Liver (tissue), 9 donors: Measurements from ENCODE around the gene PSMG4. TPM values are rescaled to one million over a fixed set of nuclear protein-coding genes. Genes with fewer than 3 reads are reported as not detected.

Experiments used
- DNase-seq: peaks from one replicate; pipeline ENCODE4 v3.0.0-alpha.2; 2017; ENCODE audit warnings: low spot score
- H3K27ac ChIP-seq, 2 donors: one replicate each; pipeline ENCODE4 v1.7.0; 2013; ENCODE audit warnings: inconsistent platforms in 2 of 2, low read length in 2 of 2, control low read depth in 1 of 2, low read depth in 1 of 2, mild to moderate bottlenecking in 1 of 2
- H3K27me3 ChIP-seq, 4 donors: one replicate each; pipeline versions ENCODE4 v1.6.1 to v1.7.0; 2013; ENCODE audit warnings: low read length in 3 of 4, inconsistent platforms in 1 of 4, mild to moderate bottlenecking in 1 of 4, moderate library complexity in 1 of 4; ENCODE audit not compliant: control insufficient read depth in 4 of 4, insufficient read depth in 4 of 4
- H3K36me3 ChIP-seq, 4 donors: one replicate each; pipeline versions ENCODE4 v1.6.1 to v1.7.0; 2013; ENCODE audit warnings: low read length in 3 of 4, mild to moderate bottlenecking in 3 of 4, low read depth in 1 of 4, moderate library complexity in 1 of 4; ENCODE audit not compliant: control insufficient read depth in 4 of 4, insufficient read depth in 3 of 4
- H3K4me1 ChIP-seq, 4 donors: one replicate each; pipeline versions ENCODE4 v1.6.1 to v1.7.0; 2013; ENCODE audit warnings: low read length in 3 of 4, mild to moderate bottlenecking in 3 of 4, moderate library complexity in 1 of 4; ENCODE audit not compliant: control insufficient read depth in 4 of 4, insufficient read depth in 4 of 4
- H3K4me3 ChIP-seq, 3 donors: one replicate each; pipeline versions ENCODE4 v1.6.1 to v1.7.0; 2013; ENCODE audit warnings: low read length in 3 of 3, control low read depth in 1 of 3, low read depth in 1 of 3, mild to moderate bottlenecking in 1 of 3
- H3K9ac ChIP-seq, 2 donors: one replicate each; pipeline ENCODE4 v1.7.0; 2013; ENCODE audit warnings: low read length in 2 of 2, mild to moderate bottlenecking in 2 of 2, moderate library complexity in 2 of 2, control low read depth in 1 of 2, low read depth in 1 of 2
- H3K9me3 ChIP-seq, 4 donors: one replicate each; pipeline versions ENCODE4 v1.6.1 to v1.7.0; 2013; ENCODE audit warnings: low read length in 3 of 4; ENCODE audit not compliant: control insufficient read depth in 4 of 4
- EGR1 ChIP-seq, 2 donors: IDR thresholded peaks; 2 replicates each; pipeline ENCODE4 v1.6.1; 2016 to 2018; ENCODE audit warnings: antibody characterized with exemption in 2 of 2, low read depth in 2 of 2
- FOXA2 ChIP-seq: IDR thresholded peaks from 2 replicates; pipeline ENCODE4 v1.6.1; 2016; ENCODE audit warnings: antibody characterized with exemption
- GABPA ChIP-seq, 2 donors: IDR thresholded peaks in 1 of 2; conservative IDR thresholded peaks in 1 of 2; 2 replicates each; pipeline ENCODE4 v1.6.1; 2016; ENCODE audit warnings: antibody characterized with exemption in 2 of 2, mild to moderate bottlenecking in 1 of 2, moderate library complexity in 1 of 2
- HNF4A ChIP-seq, 2 donors: conservative IDR thresholded peaks; 2 replicates each; pipeline ENCODE4 v1.6.1; 2016; ENCODE audit warnings: antibody characterized with exemption in 2 of 2, mild to moderate bottlenecking in 2 of 2
- HNF4G ChIP-seq: IDR thresholded peaks from 2 replicates; pipeline ENCODE4 v1.6.1; 2016; ENCODE audit warnings: antibody characterized with exemption
- JUND ChIP-seq, 2 donors: IDR thresholded peaks; 2 replicates each; pipeline ENCODE4 v1.6.1; 2016; ENCODE audit warnings: antibody characterized with exemption in 2 of 2
- NR2F2 ChIP-seq: IDR thresholded peaks from 2 replicates; pipeline ENCODE4 v1.6.1; 2016; ENCODE audit warnings: antibody characterized with exemption
- RAD21 ChIP-seq, 2 donors: IDR thresholded peaks; 2 replicates each; pipeline ENCODE4 v1.6.1; 2016; ENCODE audit warnings: antibody characterized with exemption in 2 of 2, mild to moderate bottlenecking in 2 of 2
- RXRA ChIP-seq, 2 donors: IDR thresholded peaks; 2 replicates each; pipeline ENCODE4 v1.6.1; 2017 to 2018; ENCODE audit warnings: antibody characterized with exemption in 2 of 2, mild to moderate bottlenecking in 1 of 2
- SP1 ChIP-seq: IDR thresholded peaks from 2 replicates; pipeline ENCODE4 v1.6.1; 2018; ENCODE audit warnings: antibody characterized with exemption, mild to moderate bottlenecking
- TAF1 ChIP-seq: conservative IDR thresholded peaks from 2 replicates; pipeline ENCODE4 v1.6.1; 2016; ENCODE audit warnings: antibody characterized with exemption, mild to moderate bottlenecking
- WGBS: extraction: QIAGEN DNeasy Blood & Tissue Kit; methylation state at CpG from one replicate; pipeline ENCODE4 v1.1.7; 2013; 5-methylcytosine and 5-hydroxymethylcytosine counted together
- polyA plus RNA-seq, 2 donors: library from polyadenylated mRNA; stranded (reverse) in 1 of 2; unstranded in 1 of 2; fragments of 200-250 nt in 1 of 2; fragments of >200 nt in 1 of 2; fragmentation: Nextera tagmentation in 1 of 2; extraction: Ambion mirVana in 1 of 2; gene quantifications; one replicate each; pipeline versions ENCODE4 v1.2.1 to v1.2.3, GENCODE V29; 2013 to 2015
- total RNA-seq, 2 donors: library from RNA; depleted of rRNA; stranded (reverse); fragments of >200 nt; gene quantifications; one replicate each; pipeline ENCODE4 v1.2.3, GENCODE V29; 2014
- TF ChIP-seq, protein P1 (sequence below): IDR thresholded peaks from 2 replicates; pipeline ENCODE4 v1.6.1; 2016; ENCODE audit warnings: antibody characterized with exemption
- TF ChIP-seq, protein P2 (sequence below): IDR thresholded peaks from 2 replicates; pipeline ENCODE4 v1.6.1; 2016; ENCODE audit warnings: antibody characterized with exemption
- TF ChIP-seq, protein P3 (sequence below): IDR thresholded peaks from 2 replicates; pipeline ENCODE4 v1.6.1; 2016; ENCODE audit warnings: antibody characterized with exemption
- TF ChIP-seq, protein P4 (sequence below): fragments of 150-350 bp; IDR thresholded peaks from 2 replicates; pipeline ENCODE4 v1.5.1; 2017; ENCODE audit warnings: improper control_type of control experiment, low read depth, low read length; ENCODE audit not compliant: missing input control
- donor health status: healthy.
- donor health status: healthy.
- donor health status: healthy.
- donor health status: healthy.
- donor health status: healthy.

Gene PSMG4
- total and polyA plus RNA-seq, 4 donors: 10.7 to 28.5 (median 15.1) TPM

DNA sequence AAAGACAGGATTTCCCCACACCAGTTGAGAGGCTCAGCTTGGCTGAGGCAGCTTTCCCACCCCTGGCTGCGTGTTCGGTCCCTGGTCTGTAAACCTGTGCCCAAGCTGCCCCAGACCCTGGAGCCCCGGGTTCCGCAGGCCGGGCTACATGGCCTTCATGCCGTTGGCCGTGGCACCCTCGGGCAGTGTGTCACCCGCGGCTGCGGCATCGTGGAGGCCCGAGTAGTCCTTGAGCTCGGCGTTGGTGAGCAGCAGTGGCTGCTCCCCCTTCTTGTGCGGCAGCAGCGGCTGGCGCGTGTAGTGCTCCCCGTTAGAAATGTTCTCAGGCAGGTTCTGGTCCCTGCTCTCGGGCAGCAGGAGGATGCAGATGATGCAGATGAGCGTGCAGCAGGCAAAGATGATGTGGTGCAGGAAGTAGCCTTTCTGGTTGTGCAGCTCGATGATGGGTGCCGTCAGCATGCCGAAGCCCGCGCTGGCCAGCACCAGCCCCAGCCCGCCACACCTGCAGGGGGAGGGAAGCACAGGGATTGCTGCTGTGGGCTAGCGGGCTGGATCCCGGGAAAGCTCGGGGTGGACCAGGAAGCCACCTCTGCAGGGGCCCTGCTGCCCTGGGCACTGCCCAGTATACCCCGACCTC is 14.3 kb downstream of the PSMG4 start:
- TF ChIP-seq, protein P1, sequence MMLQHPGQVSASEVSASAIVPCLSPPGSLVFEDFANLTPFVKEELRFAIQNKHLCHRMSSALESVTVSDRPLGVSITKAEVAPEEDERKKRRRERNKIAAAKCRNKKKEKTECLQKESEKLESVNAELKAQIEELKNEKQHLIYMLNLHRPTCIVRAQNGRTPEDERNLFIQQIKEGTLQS: no peak
- TF ChIP-seq GABPA (IDR thresholded peaks at IDR 0.05 in 1 of 2, conservative IDR thresholded peaks at IDR 0.05 in 1 of 2) (no peak), TAF1 (no peak), JUND (IDR thresholded peaks at IDR 0.05) (no peak), RXRA (IDR thresholded peaks at IDR 0.05) (no peak), RAD21 (IDR thresholded peaks at IDR 0.05) (no peak), SP1 (no peak)
- TF ChIP-seq, protein P2, sequence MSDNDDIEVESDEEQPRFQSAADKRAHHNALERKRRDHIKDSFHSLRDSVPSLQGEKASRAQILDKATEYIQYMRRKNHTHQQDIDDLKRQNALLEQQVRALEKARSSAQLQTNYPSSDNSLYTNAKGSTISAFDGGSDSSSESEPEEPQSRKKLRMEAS: no peak
- DNase-seq: no peak

DNA sequence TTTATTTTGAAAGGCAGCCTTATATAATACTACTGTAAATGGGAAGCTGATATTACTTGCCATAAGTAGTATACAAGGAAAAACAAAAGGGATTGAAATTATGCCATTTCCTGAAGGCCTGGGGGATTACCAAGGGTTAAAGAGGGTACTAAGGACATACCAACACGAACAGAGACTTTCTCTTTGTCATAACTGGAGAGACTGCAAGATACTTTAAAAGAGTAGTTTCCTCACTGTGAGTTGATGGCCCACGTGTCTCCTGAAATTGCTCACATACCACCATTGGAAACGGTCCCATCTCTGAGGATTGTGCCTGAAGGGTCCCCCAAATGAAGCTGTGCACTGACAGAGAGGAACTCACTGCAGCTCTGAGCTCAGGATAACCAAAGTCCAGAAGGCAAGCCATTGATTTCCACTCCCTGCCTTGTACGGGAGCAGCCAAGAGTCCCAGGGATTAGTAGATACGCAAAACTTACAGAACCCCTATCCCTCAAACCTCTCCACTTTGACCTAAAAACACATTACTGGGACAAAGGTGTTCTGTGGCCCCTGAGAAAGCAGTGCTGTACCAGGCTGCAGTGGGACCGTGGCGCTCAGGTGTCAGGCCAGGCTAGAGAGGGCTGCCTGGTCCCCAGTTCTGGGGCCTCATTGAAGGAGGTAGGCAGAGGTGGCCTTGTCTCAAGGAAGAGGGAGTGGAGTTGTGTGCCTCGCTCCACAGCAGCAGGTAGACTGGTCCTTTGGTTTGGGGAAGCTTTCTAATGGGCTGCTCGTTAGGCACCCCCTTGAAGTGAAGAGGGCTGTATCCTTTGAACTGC is 15.2 kb downstream of the PSMG4 start:
- Histone ChIP-seq H3K4me1 (peaks cover 0 to 8% (median 4%) of the 10 kb centered on the region in 4 donors), H3K9me3 (no peaks in the 10 kb centered on the region), H3K9ac (no peak overlapping the region), H3K4me3 (no peak overlapping the region), H3K36me3 (peaks cover 3 to 48% (median 24%) of the 10 kb centered on the region in 4 donors), H3K27me3 (no peaks in the 10 kb centered on the region), H3K27ac (no peak overlapping the region)
- no peak for DNase-seq
- WGBS: 74% methylated on average over 9 of the region's 9 CpGs
- TF ChIP-seq NR2F2: no peak
- no peak for TF ChIP-seq FOXA2
- no peak for TF ChIP-seq HNF4G
- no peak for TF ChIP-seq RXRA (IDR thresholded peaks at IDR 0.05)
- no peak for TF ChIP-seq JUND (IDR thresholded peaks at IDR 0.05)
- TF ChIP-seq SP1: no peak
- TF ChIP-seq EGR1 (IDR thresholded peaks at IDR 0.05; ENCODE audit: low read depth in 2 of 2): no peak
- no peak for TF ChIP-seq RAD21 (IDR thresholded peaks at IDR 0.05)
- TF ChIP-seq, protein P3, sequence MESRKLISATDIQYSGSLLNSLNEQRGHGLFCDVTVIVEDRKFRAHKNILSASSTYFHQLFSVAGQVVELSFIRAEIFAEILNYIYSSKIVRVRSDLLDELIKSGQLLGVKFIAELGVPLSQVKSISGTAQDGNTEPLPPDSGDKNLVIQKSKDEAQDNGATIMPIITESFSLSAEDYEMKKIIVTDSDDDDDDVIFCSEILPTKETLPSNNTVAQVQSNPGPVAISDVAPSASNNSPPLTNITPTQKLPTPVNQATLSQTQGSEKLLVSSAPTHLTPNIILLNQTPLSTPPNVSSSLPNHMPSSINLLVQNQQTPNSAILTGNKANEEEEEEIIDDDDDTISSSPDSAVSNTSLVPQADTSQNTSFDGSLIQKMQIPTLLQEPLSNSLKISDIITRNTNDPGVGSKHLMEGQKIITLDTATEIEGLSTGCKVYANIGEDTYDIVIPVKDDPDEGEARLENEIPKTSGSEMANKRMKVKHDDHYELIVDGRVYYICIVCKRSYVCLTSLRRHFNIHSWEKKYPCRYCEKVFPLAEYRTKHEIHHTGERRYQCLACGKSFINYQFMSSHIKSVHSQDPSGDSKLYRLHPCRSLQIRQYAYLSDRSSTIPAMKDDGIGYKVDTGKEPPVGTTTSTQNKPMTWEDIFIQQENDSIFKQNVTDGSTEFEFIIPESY: no peak
- TF ChIP-seq, protein P4, sequence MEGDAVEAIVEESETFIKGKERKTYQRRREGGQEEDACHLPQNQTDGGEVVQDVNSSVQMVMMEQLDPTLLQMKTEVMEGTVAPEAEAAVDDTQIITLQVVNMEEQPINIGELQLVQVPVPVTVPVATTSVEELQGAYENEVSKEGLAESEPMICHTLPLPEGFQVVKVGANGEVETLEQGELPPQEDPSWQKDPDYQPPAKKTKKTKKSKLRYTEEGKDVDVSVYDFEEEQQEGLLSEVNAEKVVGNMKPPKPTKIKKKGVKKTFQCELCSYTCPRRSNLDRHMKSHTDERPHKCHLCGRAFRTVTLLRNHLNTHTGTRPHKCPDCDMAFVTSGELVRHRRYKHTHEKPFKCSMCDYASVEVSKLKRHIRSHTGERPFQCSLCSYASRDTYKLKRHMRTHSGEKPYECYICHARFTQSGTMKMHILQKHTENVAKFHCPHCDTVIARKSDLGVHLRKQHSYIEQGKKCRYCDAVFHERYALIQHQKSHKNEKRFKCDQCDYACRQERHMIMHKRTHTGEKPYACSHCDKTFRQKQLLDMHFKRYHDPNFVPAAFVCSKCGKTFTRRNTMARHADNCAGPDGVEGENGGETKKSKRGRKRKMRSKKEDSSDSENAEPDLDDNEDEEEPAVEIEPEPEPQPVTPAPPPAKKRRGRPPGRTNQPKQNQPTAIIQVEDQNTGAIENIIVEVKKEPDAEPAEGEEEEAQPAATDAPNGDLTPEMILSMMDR: no peak
- TF ChIP-seq HNF4A (conservative IDR thresholded peaks at IDR 0.05): no peak
- TF ChIP-seq GABPA (IDR thresholded peaks at IDR 0.05 in 1 of 2, conservative IDR thresholded peaks at IDR 0.05 in 1 of 2): no peak

More for the DNA sequence above, 14.3 kb downstream of the PSMG4 start:
- H3K4me3 ChIP-seq: no peak overlapping the region
- peaks cover 0 to 9% (median 4%) of the 10 kb centered on the region in 4 donors for H3K4me1 ChIP-seq
- no peaks in the 10 kb centered on the region for H3K9me3 ChIP-seq
- 96% methylated on average over 32 of the region's 32 CpGs for WGBS
- H3K9ac ChIP-seq: no peak overlapping the region
- no peaks in the 10 kb centered on the region for H3K27me3 ChIP-seq
- H3K36me3 ChIP-seq: peaks cover 3 to 43% (median 21%) of the 10 kb centered on the region in 4 donors
- no peak overlapping the region for H3K27ac ChIP-seq
